ENCODE results near the gene TEKT3.

GRCh38 chr17:15261802-15262290 lies 79.6 kb downstream of the TEKT3 start:
- TF ChIP-seq CTCF (IDR thresholded peaks at IDR 0.05) = no peak
- TF ChIP-seq POLR2AphosphoS5 (IDR thresholded peaks at IDR 0.05) = no peak
